Nephron progenitor cell (in vitro differentiated cells): ENCODE data around the gene POSTN.
"Not testable (repeated sequence)": the region's sequence is repeated elsewhere in the genome, so short reads cannot be mapped to it uniquely, and the experiment has no call there.

Experiments used
- DNase-seq: peaks from one replicate; pipeline ENCODE4 v3.0.0; 2021
- H3K27ac Mint-ChIP-seq: 2 replicates; pipeline ENCODE4 v1.8.0; 2021; ENCODE audit warnings: mild to moderate bottlenecking, moderate library complexity, mixed read lengths
- H3K27me3 Mint-ChIP-seq: 2 replicates; pipeline ENCODE4 v1.8.0; 2021; ENCODE audit warnings: mild to moderate bottlenecking, low read depth, mixed read lengths; ENCODE audit not compliant: poor library complexity
- H3K36me3 Mint-ChIP-seq: 2 replicates; pipeline ENCODE4 v1.8.0; 2021; ENCODE audit warnings: low read depth, mixed read lengths
- H3K4me1 Mint-ChIP-seq: 2 replicates; pipeline ENCODE4 v1.8.0; 2021; ENCODE audit warnings: mixed read lengths
- H3K4me3 Mint-ChIP-seq: 2 replicates; pipeline ENCODE4 v1.8.0; 2021; ENCODE audit warnings: mild to moderate bottlenecking, moderate library complexity, mixed read lengths
- H3K9me3 Mint-ChIP-seq: 2 replicates; pipeline ENCODE4 v1.8.0; 2021; ENCODE audit warnings: mild to moderate bottlenecking, moderate library complexity, mixed read lengths
- TF ChIP-seq, protein P1 (sequence below): fragments of 200-600 bp; sonication (generic); IDR thresholded peaks from 2 replicates; pipeline ENCODE4 v1.5.0; 2021; ENCODE audit warnings: antibody characterized with exemption

POSTN gene

DNA sequence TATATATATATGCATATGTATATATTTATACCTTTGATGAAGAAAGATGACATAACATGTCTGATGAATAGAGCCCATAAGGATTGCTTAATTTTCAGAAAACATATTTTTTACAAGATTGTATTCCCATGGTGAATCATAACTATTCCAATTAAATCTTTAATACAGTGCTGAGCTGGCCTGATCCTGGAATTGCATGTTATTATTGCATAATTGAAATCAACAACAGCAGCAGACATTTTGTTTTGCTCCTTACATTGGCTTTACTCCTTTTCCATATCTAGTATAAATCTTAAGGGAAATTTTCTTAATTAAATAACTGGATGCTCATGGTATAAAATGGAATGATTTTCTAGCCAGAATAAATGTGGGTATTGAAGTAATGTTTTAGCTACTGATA is 22.0 kb downstream of the POSTN start:
- Mint-ChIP-seq H3K9me3 (no peaks in the 10 kb centered on the region), H3K4me1 (no peaks in the 10 kb centered on the region), H3K27me3 (no peaks in the 10 kb centered on the region), H3K36me3 (no peaks in the 10 kb centered on the region), H3K27ac (no peak overlapping the region), H3K4me3 (no peak overlapping the region)
- TF ChIP-seq, protein P1, sequence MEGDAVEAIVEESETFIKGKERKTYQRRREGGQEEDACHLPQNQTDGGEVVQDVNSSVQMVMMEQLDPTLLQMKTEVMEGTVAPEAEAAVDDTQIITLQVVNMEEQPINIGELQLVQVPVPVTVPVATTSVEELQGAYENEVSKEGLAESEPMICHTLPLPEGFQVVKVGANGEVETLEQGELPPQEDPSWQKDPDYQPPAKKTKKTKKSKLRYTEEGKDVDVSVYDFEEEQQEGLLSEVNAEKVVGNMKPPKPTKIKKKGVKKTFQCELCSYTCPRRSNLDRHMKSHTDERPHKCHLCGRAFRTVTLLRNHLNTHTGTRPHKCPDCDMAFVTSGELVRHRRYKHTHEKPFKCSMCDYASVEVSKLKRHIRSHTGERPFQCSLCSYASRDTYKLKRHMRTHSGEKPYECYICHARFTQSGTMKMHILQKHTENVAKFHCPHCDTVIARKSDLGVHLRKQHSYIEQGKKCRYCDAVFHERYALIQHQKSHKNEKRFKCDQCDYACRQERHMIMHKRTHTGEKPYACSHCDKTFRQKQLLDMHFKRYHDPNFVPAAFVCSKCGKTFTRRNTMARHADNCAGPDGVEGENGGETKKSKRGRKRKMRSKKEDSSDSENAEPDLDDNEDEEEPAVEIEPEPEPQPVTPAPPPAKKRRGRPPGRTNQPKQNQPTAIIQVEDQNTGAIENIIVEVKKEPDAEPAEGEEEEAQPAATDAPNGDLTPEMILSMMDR: no peak
- no peak for DNase-seq

DNA sequence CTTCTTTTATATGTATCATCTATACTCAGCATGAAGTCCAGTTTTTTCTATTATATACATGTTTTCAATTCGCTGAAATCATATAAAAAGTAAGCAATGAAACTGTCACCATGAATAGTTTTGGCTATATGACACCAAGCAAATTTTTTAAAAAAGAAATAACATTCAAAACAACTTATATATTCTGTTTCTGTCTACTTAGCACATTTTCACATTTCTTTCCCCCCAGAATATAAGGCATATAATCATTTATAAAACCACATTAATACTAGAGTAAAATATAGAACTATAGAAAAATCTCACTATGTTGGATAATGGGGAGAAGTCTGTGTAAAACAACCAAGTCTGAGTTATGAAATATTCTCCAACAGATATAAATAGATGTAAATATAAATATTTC is 33.1 kb downstream of the POSTN start:
- no peaks in the 10 kb centered on the region for H3K9me3 Mint-ChIP-seq
- H3K36me3 Mint-ChIP-seq: no peaks in the 10 kb centered on the region
- no peaks in the 10 kb centered on the region for H3K27me3 Mint-ChIP-seq

GRCh38 chr13:37561031-37561430 is 37.5 kb downstream of the POSTN start:
- TF ChIP-seq, protein P1: no peak
- H3K4me1 Mint-ChIP-seq: no peaks in the 10 kb centered on the region
- DNase-seq: no peak
- H3K9me3 Mint-ChIP-seq: peaks cover 21% of the 10 kb centered on the region
- no peak overlapping the region for H3K4me3 Mint-ChIP-seq
- peaks cover 3% of the 10 kb centered on the region for H3K36me3 Mint-ChIP-seq
- peaks cover 4% of the 10 kb centered on the region for H3K27me3 Mint-ChIP-seq
- no peak overlapping the region for H3K27ac Mint-ChIP-seq

More for the DNA sequence above, 33.1 kb downstream of the POSTN start:
- no peak overlapping the region for H3K27ac Mint-ChIP-seq
- TF ChIP-seq, protein P1: no peak
- DNase-seq: no peak
- H3K4me3 Mint-ChIP-seq: no peak overlapping the region
- H3K4me1 Mint-ChIP-seq: no peaks in the 10 kb centered on the region

GRCh38 chr13:37560526-37560925 is 38.0 kb downstream of the POSTN start:
- no peak for DNase-seq
- TF ChIP-seq, protein P1: no peak
- peaks cover 3% of the 10 kb centered on the region for H3K36me3 Mint-ChIP-seq
- no peak overlapping the region for H3K27ac Mint-ChIP-seq
- H3K4me3 Mint-ChIP-seq: no peak overlapping the region
- H3K27me3 Mint-ChIP-seq: peaks cover 4% of the 10 kb centered on the region
- H3K9me3 Mint-ChIP-seq: peaks cover 21% of the 10 kb centered on the region
- H3K4me1 Mint-ChIP-seq: no peaks in the 10 kb centered on the region

- H3K9me3 Mint-ChIP-seq: peaks cover 21% of the 10 kb centered on the region
- not testable (repeated sequence) for H3K27me3 Mint-ChIP-seq, DNase-seq, H3K4me1 Mint-ChIP-seq, H3K36me3 Mint-ChIP-seq, H3K27ac Mint-ChIP-seq, H3K4me3 Mint-ChIP-seq
These were observed 39.8 kb downstream of the POSTN start for GRCh38 chr13:37558766-37559165.

DNA sequence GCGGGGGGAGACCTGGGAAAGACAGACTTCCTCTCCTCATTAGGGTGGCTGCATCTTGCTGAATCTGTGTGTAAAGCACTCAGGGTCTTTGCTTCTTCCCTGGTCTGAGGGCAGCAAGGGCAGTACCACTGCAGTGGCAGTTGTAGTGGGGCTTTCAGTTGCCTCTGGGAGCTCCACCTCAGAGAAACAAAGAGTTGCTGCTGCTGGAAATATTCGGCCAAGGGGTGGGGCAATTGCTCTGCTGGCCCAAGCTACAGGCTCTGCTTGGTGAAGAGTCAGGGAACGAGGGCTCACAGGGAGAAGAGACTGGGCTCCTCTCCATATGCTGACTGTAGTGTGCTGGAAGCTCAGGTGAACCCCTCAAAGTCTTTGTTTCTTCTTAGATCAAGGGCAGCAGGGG is 52.5 kb downstream of the POSTN start:
- H3K36me3 Mint-ChIP-seq: peaks cover 5% of the 10 kb centered on the region
- peaks cover 27% of the 10 kb centered on the region for H3K9me3 Mint-ChIP-seq
- TF ChIP-seq, protein P1: no peak
- no peak overlapping the region for H3K27ac Mint-ChIP-seq
- no peak overlapping the region for H3K4me3 Mint-ChIP-seq
- H3K4me1 Mint-ChIP-seq: no peaks in the 10 kb centered on the region
- H3K27me3 Mint-ChIP-seq: peaks cover 3% of the 10 kb centered on the region
- DNase-seq: no peak
